ENCODE measurements around the gene ROGDI.
"Not testable (repeated sequence)": the region's sequence is repeated elsewhere in the genome, so short reads cannot be mapped to it uniquely, and the experiment has no call there.

ROGDI gene

GRCh38 chr16:4788489-4788889, 13.9 kb downstream of the ROGDI start:
- H3K36me3 ChIP-seq (ENCODE audit: control insufficient read depth, insufficient read depth, low read length) = no peaks in the 10 kb centered on the region
- no peak for TF ChIP-seq CTCF (IDR thresholded peaks at IDR 0.05; ENCODE audit: insufficient read depth, low read length, poor library complexity, severe bottlenecking)
- H3K4me3 ChIP-seq (replicated peaks; ENCODE audit: low read depth, low read length) = no peak overlapping the region
- DNase-seq (ENCODE audit: extremely low read depth, insufficient read length) = no peak
- H3K27me3 ChIP-seq (replicated peaks; ENCODE audit: control insufficient read depth, insufficient read depth, low read length) = no peaks in the 10 kb centered on the region

GRCh38 chr16:4787627-4788482, 14.6 kb downstream of the ROGDI start, which contains the start of gene SEPTIN12:
TSS of gene SEPTIN12 (minus strand) at chr16:4788345. CDS start at chr16:4787645, 700 bp downstream.
- Histone ChIP-seq H3K27me3 (replicated peaks; ENCODE audit: control insufficient read depth, insufficient read depth, low read length) (no peaks in the 10 kb centered on the region), H3K36me3 (ENCODE audit: control insufficient read depth, insufficient read depth, low read length) (no peaks in the 10 kb centered on the region), H3K4me3 (replicated peaks; ENCODE audit: low read depth, low read length) (no peak within 1 kb of the TSS)
- no peak for DNase-seq (ENCODE audit: extremely low read depth, insufficient read length)
- TF ChIP-seq CTCF (IDR thresholded peaks at IDR 0.05; ENCODE audit: insufficient read depth, low read length, poor library complexity, severe bottlenecking) = no peak

GRCh38 chr16:4787068-4787467, 15.4 kb downstream of the ROGDI start:
- DNase-seq (ENCODE audit: extremely low read depth, insufficient read length) = no peak
- TF ChIP-seq CTCF (IDR thresholded peaks at IDR 0.05; ENCODE audit: insufficient read depth, low read length, poor library complexity, severe bottlenecking) = no peak
- H3K27me3 ChIP-seq (replicated peaks; ENCODE audit: control insufficient read depth, insufficient read depth, low read length) = no peaks in the 10 kb centered on the region
- no peaks in the 10 kb centered on the region for H3K36me3 ChIP-seq (ENCODE audit: control insufficient read depth, insufficient read depth, low read length)
- no peak overlapping the region for H3K4me3 ChIP-seq (replicated peaks; ENCODE audit: low read depth, low read length)

- Histone ChIP-seq H3K36me3 (ENCODE audit: control insufficient read depth, insufficient read depth, low read length) (no peaks in the 10 kb centered on the region), H3K27me3 (replicated peaks; ENCODE audit: control insufficient read depth, insufficient read depth, low read length) (no peaks in the 10 kb centered on the region), H3K4me3 (replicated peaks; ENCODE audit: low read depth, low read length) (no peak overlapping the region)
- no peak for TF ChIP-seq CTCF (IDR thresholded peaks at IDR 0.05; ENCODE audit: insufficient read depth, low read length, poor library complexity, severe bottlenecking)
- DNase-seq (ENCODE audit: extremely low read depth, insufficient read length) = no peak
These were observed 16.5 kb downstream of the ROGDI start for GRCh38 chr16:4785758-4786433.

GRCh38 chr16:4784444-4784987, 17.9 kb downstream of the ROGDI start:
- not testable (repeated sequence) for H3K36me3 ChIP-seq (ENCODE audit: control insufficient read depth, insufficient read depth, low read length); H3K27me3 ChIP-seq (replicated peaks; ENCODE audit: control insufficient read depth, insufficient read depth, low read length); H3K4me3 ChIP-seq (replicated peaks; ENCODE audit: low read depth, low read length); DNase-seq (ENCODE audit: extremely low read depth, insufficient read length)

GRCh38 chr16:4783951-4784336, 18.5 kb downstream of the ROGDI start:
- Histone ChIP-seq H3K27me3 (replicated peaks; ENCODE audit: control insufficient read depth, insufficient read depth, low read length) (no peaks in the 10 kb centered on the region), H3K4me3 (replicated peaks; ENCODE audit: low read depth, low read length) (no peak overlapping the region), H3K36me3 (ENCODE audit: control insufficient read depth, insufficient read depth, low read length) (no peaks in the 10 kb centered on the region)
- TF ChIP-seq CTCF (IDR thresholded peaks at IDR 0.05; ENCODE audit: insufficient read depth, low read length, poor library complexity, severe bottlenecking) = no peak
- no peak for DNase-seq (ENCODE audit: extremely low read depth, insufficient read length)
